ENCODE results near the gene SIK3. TPM values are rescaled to one million over a fixed set of nuclear protein-coding genes. Genes with fewer than 3 reads are reported as not detected.
A peak's percentile ranks its signal among the peaks of the same experiment; 100 is the strongest.

SIK3 gene
- total RNA-seq, 1 donor from 2014 or later: 29.4 TPM

- no peak overlapping the region for H3K4me3 Mint-ChIP-seq (ENCODE audit: unreplicated experiment)
- H3K36me3 Mint-ChIP-seq (ENCODE audit: low read depth, unreplicated experiment): no peaks in the 10 kb centered on the region
- no peaks in the 10 kb centered on the region for H3K9me3 Mint-ChIP-seq (ENCODE audit: unreplicated experiment)
- H3K27ac Mint-ChIP-seq (ENCODE audit: unreplicated experiment): peak overlapping the region; percentile 80
- DNase-seq (ENCODE audit: low spot score): no peak
- H3K4me1 Mint-ChIP-seq (ENCODE audit: unreplicated experiment): peaks cover 17% of the 10 kb centered on the region
- no peak for TF ChIP-seq CTCF (IDR thresholded peaks at IDR 0.05; ENCODE audit: unreplicated experiment)
- peaks cover 2% of the 10 kb centered on the region for H3K27me3 Mint-ChIP-seq (ENCODE audit: unreplicated experiment)
Observed at GRCh38 chr11:117059611-117060148, 38.5 kb downstream of the SIK3 start.

GRCh38 chr11:117058761-117059261 is 39.4 kb downstream of the SIK3 start:
- peak overlapping the region; percentile 58 for H3K27ac Mint-ChIP-seq (ENCODE audit: unreplicated experiment)

GRCh38 chr11:117057727-117058126 is 40.5 kb downstream of the SIK3 start:
- Mint-ChIP-seq H3K27me3 (ENCODE audit: unreplicated experiment) (peaks cover 2% of the 10 kb centered on the region), H3K4me3 (ENCODE audit: unreplicated experiment) (no peak overlapping the region), H3K9me3 (ENCODE audit: unreplicated experiment) (no peaks in the 10 kb centered on the region), H3K4me1 (ENCODE audit: unreplicated experiment) (peaks cover 17% of the 10 kb centered on the region), H3K36me3 (ENCODE audit: low read depth, unreplicated experiment) (no peaks in the 10 kb centered on the region), H3K27ac (ENCODE audit: unreplicated experiment) (no peak overlapping the region)
- no peak for DNase-seq (ENCODE audit: low spot score)
- no peak for TF ChIP-seq CTCF (IDR thresholded peaks at IDR 0.05; ENCODE audit: unreplicated experiment)

More at GRCh38 chr11:117058761-117059261, 39.4 kb downstream of the SIK3 start:
- H3K27me3 Mint-ChIP-seq (ENCODE audit: unreplicated experiment): peaks cover 2% of the 10 kb centered on the region
- H3K36me3 Mint-ChIP-seq (ENCODE audit: low read depth, unreplicated experiment): no peaks in the 10 kb centered on the region
- H3K4me3 Mint-ChIP-seq (ENCODE audit: unreplicated experiment): no peak overlapping the region
- TF ChIP-seq CTCF (IDR thresholded peaks at IDR 0.05; ENCODE audit: unreplicated experiment): no peak
- H3K9me3 Mint-ChIP-seq (ENCODE audit: unreplicated experiment): no peaks in the 10 kb centered on the region
- no peak for DNase-seq (ENCODE audit: low spot score)
- H3K4me1 Mint-ChIP-seq (ENCODE audit: unreplicated experiment): peaks cover 17% of the 10 kb centered on the region

- TF ChIP-seq CTCF (IDR thresholded peaks at IDR 0.05; ENCODE audit: unreplicated experiment): no peak
- Mint-ChIP-seq H3K4me3 (ENCODE audit: unreplicated experiment) (no peak overlapping the region), H3K9me3 (ENCODE audit: unreplicated experiment) (no peaks in the 10 kb centered on the region), H3K36me3 (ENCODE audit: low read depth, unreplicated experiment) (no peaks in the 10 kb centered on the region), H3K4me1 (ENCODE audit: unreplicated experiment) (peaks cover 17% of the 10 kb centered on the region), H3K27ac (ENCODE audit: unreplicated experiment) (no peak overlapping the region), H3K27me3 (ENCODE audit: unreplicated experiment) (peaks cover 2% of the 10 kb centered on the region)
- DNase-seq (ENCODE audit: low spot score): no peak
Observed at GRCh38 chr11:117057317-117057716, 40.9 kb downstream of the SIK3 start.

GRCh38 chr11:117055469-117055868 is 42.8 kb downstream of the SIK3 start:
- Mint-ChIP-seq H3K9me3 (ENCODE audit: unreplicated experiment) (no peaks in the 10 kb centered on the region), H3K36me3 (ENCODE audit: low read depth, unreplicated experiment) (no peaks in the 10 kb centered on the region)
- TF ChIP-seq CTCF (IDR thresholded peaks at IDR 0.05; ENCODE audit: unreplicated experiment): no peak

More at GRCh38 chr11:117055469-117055868, 42.8 kb downstream of the SIK3 start:
- H3K27me3 Mint-ChIP-seq (ENCODE audit: unreplicated experiment): peaks cover 2% of the 10 kb centered on the region
- no peak overlapping the region for H3K27ac Mint-ChIP-seq (ENCODE audit: unreplicated experiment)
- no peak for DNase-seq (ENCODE audit: low spot score)
- no peak overlapping the region for H3K4me3 Mint-ChIP-seq (ENCODE audit: unreplicated experiment)
- H3K4me1 Mint-ChIP-seq (ENCODE audit: unreplicated experiment): peaks cover 20% of the 10 kb centered on the region
